HepG2 (cell line): ENCODE data around the gene MLXIPL. TPM values are rescaled to one million over a fixed set of nuclear protein-coding genes. Genes with fewer than 3 reads are reported as not detected.

ENCODE experiments used
- DNMT1 ChIP-seq: sonication (generic); formaldehyde crosslinking; IDR thresholded peaks from 2 replicates; pipeline ENCODE4 v1.5.1; 2020; ENCODE audit warnings: mild to moderate bottlenecking, missing genetic modification reagents
- HNF4A ChIP-seq: sonication (generic); formaldehyde crosslinking; IDR thresholded peaks from 2 replicates; pipeline ENCODE4 v1.4.0; 2020; ENCODE audit warnings: missing genetic modification reagents
- LCORL ChIP-seq, 2 experiments: fragments of 450-650 bp in 1 of 2; sonication (generic) in 1 of 2; formaldehyde crosslinking in 1 of 2; IDR thresholded peaks; 2 replicates each; pipeline versions ENCODE4 v1.5.0 to v1.6.1; 2017 to 2020; ENCODE audit warnings: antibody characterized with exemption in 1 of 2, missing genetic modification reagents in 1 of 2
- NBN ChIP-seq: fragments of 450-650 bp; conservative IDR thresholded peaks from 2 replicates; pipeline ENCODE4 v1.6.1; 2017
- PAWR ChIP-seq: sonication (generic); formaldehyde crosslinking; IDR thresholded peaks from 2 replicates; pipeline ENCODE4 v1.4.0; 2020; ENCODE audit warnings: missing genetic modification reagents, mild to moderate bottlenecking, borderline replicate concordance
- REL ChIP-seq: sonication (generic); formaldehyde crosslinking; conservative IDR thresholded peaks from 2 replicates; pipeline ENCODE4 v1.8.0; 2022; ENCODE audit warnings: mild to moderate bottlenecking, missing genetic modification reagents, moderate library complexity
- SNAPC2 ChIP-seq: sonication (generic); formaldehyde crosslinking; IDR thresholded peaks from 2 replicates; pipeline ENCODE4 v1.8.1; 2022; ENCODE audit warnings: mild to moderate bottlenecking, missing genetic modification reagents
- SSRP1 ChIP-seq: IDR thresholded peaks from 2 replicates; pipeline ENCODE4 v1.6.1; 2016; ENCODE audit warnings: control low read depth
- ZBTB7A ChIP-seq: sonication (generic); formaldehyde crosslinking; IDR thresholded peaks from 2 replicates; pipeline ENCODE4 v1.8.0; 2022; ENCODE audit warnings: mild to moderate bottlenecking, missing genetic modification reagents
- ZNF224 ChIP-seq: sonication (generic); formaldehyde crosslinking; IDR thresholded peaks from 2 replicates; pipeline ENCODE4 v1.5.0; 2020; ENCODE audit warnings: mild to moderate bottlenecking, missing genetic modification reagents
- ZNF24 ChIP-seq: fragments of 450-650 bp; IDR thresholded peaks from 2 replicates; pipeline ENCODE4 v1.6.1; 2017; ENCODE audit warnings: antibody characterized with exemption, mild to moderate bottlenecking
- ZNF251 ChIP-seq: sonication (generic); formaldehyde crosslinking; IDR thresholded peaks from 2 replicates; pipeline ENCODE4 v1.9.0; 2021; ENCODE audit warnings: mild to moderate bottlenecking, missing genetic modification reagents
- ZNF484 ChIP-seq: sonication (generic); formaldehyde crosslinking; IDR thresholded peaks from 2 replicates; pipeline ENCODE4 v1.5.1; 2020; ENCODE audit warnings: mild to moderate bottlenecking, low read depth, missing genetic modification reagents, borderline replicate concordance
- ZNF703 ChIP-seq: sonication (generic); formaldehyde crosslinking; IDR thresholded peaks from 2 replicates; pipeline ENCODE4 v1.5.1; 2020; ENCODE audit warnings: missing genetic modification reagents, mild to moderate bottlenecking, moderate library complexity, borderline replicate concordance
- ZNF850 ChIP-seq: sonication (generic); formaldehyde crosslinking; conservative IDR thresholded peaks from 2 replicates; pipeline ENCODE4 v1.9.0; 2021; ENCODE audit warnings: mild to moderate bottlenecking, missing genetic modification reagents
- ZNF879 ChIP-seq: sonication (generic); formaldehyde crosslinking; IDR thresholded peaks from 2 replicates; pipeline ENCODE4 v1.8.1; 2023; ENCODE audit warnings: missing genetic modification reagents
- polyA plus RNA-seq, 8 experiments: library from polyadenylated mRNA; depleted of rRNA in 3 of 8; stranded (reverse) in 7 of 8; unstranded in 1 of 8; fragments of >200 nt; fragmentation: Illumina TruSeq in 4 of 8; extraction: Trizol in 4 of 8; gene quantifications; 2 replicates each; pipeline versions ENCODE4 v1.2.1 to v1.2.3, GENCODE V29; 2011 to 2016; ENCODE audit warnings: low read depth in 4 of 8, missing spikeins in 1 of 8, mixed read lengths in 1 of 8; ENCODE audit not compliant: insufficient read depth in 1 of 8
- total RNA-seq, 5 experiments: library from RNA; depleted of rRNA; stranded (reverse); fragments of >200 nt; fragmentation: Illumina TruSeq; extraction: Trizol; gene quantifications; 2 replicates each; pipeline ENCODE4 v1.2.3, GENCODE V29; 2016; ENCODE audit warnings: low read depth in 1 of 5
- TF ChIP-seq, protein P1 (sequence below): IDR thresholded peaks from 2 replicates; pipeline ENCODE4 v1.6.1; 2016; ENCODE audit warnings: low read depth, control low read depth
- TF ChIP-seq, protein P2 (sequence below): sonication (generic); formaldehyde crosslinking; IDR thresholded peaks from 2 replicates; pipeline ENCODE4 v1.8.0; 2022; ENCODE audit warnings: mild to moderate bottlenecking, missing genetic modification reagents, moderate library complexity
- TF ChIP-seq, protein P3 (sequence below): sonication (generic); formaldehyde crosslinking; IDR thresholded peaks from 2 replicates; pipeline ENCODE4 v1.5.0; 2020; ENCODE audit warnings: missing genetic modification reagents
- TF ChIP-seq, protein P4 (sequence below): sonication (generic); formaldehyde crosslinking; IDR thresholded peaks from 2 replicates; pipeline ENCODE4 v1.9.0; 2021; ENCODE audit warnings: missing genetic modification reagents, mild to moderate bottlenecking, borderline replicate concordance
- TF ChIP-seq, protein P5 (sequence below): sonication (generic); formaldehyde crosslinking; IDR thresholded peaks from 2 replicates; pipeline ENCODE4 v1.4.0; 2020; ENCODE audit warnings: missing genetic modification reagents

Gene MLXIPL
- total and polyA plus RNA-seq, 2 of the 13 experiments (the other 11 are each of a cell fraction or from before 2014, with no cell fraction given): 51.6 to 60.1 TPM

DNA sequence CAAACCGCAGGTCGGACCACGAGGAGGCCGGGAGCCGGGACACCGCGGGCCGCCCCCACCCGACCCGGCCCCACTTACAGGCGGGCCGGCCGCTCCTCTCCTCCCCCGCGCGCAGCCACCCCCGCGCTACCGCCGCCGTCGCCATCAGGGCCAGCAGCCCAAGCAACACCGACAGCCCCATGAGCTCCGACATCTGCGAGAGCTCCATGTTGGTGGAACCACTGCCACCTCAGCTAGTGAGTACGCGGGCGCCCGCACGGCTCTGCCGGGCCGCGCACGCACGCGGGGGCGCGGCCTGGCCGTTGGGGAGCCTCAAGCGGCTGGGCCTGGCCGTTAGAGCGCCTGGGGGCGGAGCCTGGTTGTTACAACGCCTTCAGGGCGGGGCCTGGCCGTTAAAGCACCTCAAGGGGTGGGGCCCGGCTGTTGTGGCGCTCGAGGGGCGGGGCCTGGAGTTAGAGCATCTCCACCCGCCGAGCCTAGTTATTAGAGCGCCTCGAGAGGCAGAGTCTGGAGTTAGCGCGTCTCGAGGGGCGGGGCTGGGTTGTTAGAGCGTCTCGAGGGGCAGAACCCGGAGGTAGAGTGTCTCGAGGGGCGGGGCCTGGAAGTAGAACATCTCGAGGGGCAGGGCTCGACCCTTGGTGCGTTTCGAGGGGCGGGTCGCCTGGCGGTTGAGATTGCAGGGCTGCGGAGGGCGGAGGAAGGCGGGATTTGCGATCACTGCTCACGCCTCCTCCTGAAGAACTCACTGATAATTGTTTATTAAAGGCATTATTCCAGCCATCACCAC lies 45.8 kb downstream of the MLXIPL start, which contains the start of gene TBL2 (continued):
- no peak for TF ChIP-seq REL (CRISPR knock-in tag)
- no peak for TF ChIP-seq ZNF24
- TF ChIP-seq ZNF850 (CRISPR knock-in tag): no peak
- TF ChIP-seq, protein P1, sequence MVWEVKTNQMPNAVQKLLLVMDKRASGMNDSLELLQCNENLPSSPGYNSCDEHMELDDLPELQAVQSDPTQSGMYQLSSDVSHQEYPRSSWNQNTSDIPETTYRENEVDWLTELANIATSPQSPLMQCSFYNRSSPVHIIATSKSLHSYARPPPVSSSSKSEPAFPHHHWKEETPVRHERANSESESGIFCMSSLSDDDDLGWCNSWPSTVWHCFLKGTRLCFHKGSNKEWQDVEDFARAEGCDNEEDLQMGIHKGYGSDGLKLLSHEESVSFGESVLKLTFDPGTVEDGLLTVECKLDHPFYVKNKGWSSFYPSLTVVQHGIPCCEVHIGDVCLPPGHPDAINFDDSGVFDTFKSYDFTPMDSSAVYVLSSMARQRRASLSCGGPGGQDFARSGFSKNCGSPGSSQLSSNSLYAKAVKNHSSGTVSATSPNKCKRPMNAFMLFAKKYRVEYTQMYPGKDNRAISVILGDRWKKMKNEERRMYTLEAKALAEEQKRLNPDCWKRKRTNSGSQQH (CRISPR knock-in tag): no peak
- TF ChIP-seq, protein P2, sequence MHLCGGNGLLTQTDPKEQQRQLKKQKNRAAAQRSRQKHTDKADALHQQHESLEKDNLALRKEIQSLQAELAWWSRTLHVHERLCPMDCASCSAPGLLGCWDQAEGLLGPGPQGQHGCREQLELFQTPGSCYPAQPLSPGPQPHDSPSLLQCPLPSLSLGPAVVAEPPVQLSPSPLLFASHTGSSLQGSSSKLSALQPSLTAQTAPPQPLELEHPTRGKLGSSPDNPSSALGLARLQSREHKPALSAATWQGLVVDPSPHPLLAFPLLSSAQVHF (CRISPR knock-in tag): no peak; the same call in 1 of the 2 replicates
- peak; percentile 16; the same call in 1 of the 2 replicates for TF ChIP-seq ZNF703 (CRISPR knock-in tag)
- TF ChIP-seq, protein P3, sequence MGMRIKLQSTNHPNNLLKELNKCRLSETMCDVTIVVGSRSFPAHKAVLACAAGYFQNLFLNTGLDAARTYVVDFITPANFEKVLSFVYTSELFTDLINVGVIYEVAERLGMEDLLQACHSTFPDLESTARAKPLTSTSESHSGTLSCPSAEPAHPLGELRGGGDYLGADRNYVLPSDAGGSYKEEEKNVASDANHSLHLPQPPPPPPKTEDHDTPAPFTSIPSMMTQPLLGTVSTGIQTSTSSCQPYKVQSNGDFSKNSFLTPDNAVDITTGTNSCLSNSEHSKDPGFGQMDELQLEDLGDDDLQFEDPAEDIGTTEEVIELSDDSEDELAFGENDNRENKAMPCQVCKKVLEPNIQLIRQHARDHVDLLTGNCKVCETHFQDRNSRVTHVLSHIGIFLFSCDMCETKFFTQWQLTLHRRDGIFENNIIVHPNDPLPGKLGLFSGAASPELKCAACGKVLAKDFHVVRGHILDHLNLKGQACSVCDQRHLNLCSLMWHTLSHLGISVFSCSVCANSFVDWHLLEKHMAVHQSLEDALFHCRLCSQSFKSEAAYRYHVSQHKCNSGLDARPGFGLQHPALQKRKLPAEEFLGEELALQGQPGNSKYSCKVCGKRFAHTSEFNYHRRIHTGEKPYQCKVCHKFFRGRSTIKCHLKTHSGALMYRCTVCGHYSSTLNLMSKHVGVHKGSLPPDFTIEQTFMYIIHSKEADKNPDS (CRISPR knock-in tag): no peak
- no peak for TF ChIP-seq SNAPC2 (CRISPR knock-in tag)
- TF ChIP-seq ZNF879 (CRISPR knock-in tag): no peak
- TF ChIP-seq ZBTB7A (CRISPR knock-in tag): no peak
- no peak for TF ChIP-seq ZNF224 (CRISPR knock-in tag)
- no peak for TF ChIP-seq ZNF484
- TF ChIP-seq NBN: no peak
- TF ChIP-seq, protein P4, sequence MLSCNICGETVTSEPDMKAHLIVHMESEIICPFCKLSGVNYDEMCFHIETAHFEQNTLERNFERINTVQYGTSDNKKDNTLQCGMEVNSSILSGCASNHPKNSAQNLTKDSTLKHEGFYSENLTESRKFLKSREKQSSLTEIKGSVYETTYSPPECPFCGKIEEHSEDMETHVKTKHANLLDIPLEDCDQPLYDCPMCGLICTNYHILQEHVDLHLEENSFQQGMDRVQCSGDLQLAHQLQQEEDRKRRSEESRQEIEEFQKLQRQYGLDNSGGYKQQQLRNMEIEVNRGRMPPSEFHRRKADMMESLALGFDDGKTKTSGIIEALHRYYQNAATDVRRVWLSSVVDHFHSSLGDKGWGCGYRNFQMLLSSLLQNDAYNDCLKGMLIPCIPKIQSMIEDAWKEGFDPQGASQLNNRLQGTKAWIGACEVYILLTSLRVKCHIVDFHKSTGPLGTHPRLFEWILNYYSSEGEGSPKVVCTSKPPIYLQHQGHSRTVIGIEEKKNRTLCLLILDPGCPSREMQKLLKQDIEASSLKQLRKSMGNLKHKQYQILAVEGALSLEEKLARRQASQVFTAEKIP (CRISPR knock-in tag): no peak
- TF ChIP-seq, protein P5, sequence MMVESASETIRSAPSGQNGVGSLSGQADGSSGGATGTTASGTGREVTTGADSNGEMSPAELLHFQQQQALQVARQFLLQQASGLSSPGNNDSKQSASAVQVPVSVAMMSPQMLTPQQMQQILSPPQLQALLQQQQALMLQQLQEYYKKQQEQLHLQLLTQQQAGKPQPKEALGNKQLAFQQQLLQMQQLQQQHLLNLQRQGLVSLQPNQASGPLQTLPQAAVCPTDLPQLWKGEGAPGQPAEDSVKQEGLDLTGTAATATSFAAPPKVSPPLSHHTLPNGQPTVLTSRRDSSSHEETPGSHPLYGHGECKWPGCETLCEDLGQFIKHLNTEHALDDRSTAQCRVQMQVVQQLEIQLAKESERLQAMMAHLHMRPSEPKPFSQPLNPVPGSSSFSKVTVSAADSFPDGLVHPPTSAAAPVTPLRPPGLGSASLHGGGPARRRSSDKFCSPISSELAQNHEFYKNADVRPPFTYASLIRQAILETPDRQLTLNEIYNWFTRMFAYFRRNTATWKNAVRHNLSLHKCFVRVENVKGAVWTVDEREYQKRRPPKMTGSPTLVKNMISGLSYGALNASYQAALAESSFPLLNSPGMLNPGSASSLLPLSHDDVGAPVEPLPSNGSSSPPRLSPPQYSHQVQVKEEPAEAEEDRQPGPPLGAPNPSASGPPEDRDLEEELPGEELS (CRISPR knock-in tag): no peak
- no peak for TF ChIP-seq PAWR (CRISPR knock-in tag)
- TF ChIP-seq SSRP1 (CRISPR knock-in tag): no peak
- peak; percentile 73; the same call in 1 of the 2 replicates for TF ChIP-seq DNMT1 (CRISPR knock-in tag)
- no peak for TF ChIP-seq HNF4A (CRISPR knock-in tag)
- TF ChIP-seq LCORL (IDR thresholded peaks at IDR 0.05): no peak
- TF ChIP-seq LCORL (CRISPR knock-in tag; IDR thresholded peaks at IDR 0.05): no peak; the same call in 1 of the 2 replicates
- TF ChIP-seq ZNF251: no peak
